NCI-H2081 treated with DMSO at 0.1 percent for 48 hours (cell line): ENCODE measurements around the gene RPL10.

ENCODE experiments used
- DNase-seq: peaks from one replicate; lab custom pipeline; 2025; lab: John Stamatoyannopoulos, UW

Gene RPL10

DNA sequence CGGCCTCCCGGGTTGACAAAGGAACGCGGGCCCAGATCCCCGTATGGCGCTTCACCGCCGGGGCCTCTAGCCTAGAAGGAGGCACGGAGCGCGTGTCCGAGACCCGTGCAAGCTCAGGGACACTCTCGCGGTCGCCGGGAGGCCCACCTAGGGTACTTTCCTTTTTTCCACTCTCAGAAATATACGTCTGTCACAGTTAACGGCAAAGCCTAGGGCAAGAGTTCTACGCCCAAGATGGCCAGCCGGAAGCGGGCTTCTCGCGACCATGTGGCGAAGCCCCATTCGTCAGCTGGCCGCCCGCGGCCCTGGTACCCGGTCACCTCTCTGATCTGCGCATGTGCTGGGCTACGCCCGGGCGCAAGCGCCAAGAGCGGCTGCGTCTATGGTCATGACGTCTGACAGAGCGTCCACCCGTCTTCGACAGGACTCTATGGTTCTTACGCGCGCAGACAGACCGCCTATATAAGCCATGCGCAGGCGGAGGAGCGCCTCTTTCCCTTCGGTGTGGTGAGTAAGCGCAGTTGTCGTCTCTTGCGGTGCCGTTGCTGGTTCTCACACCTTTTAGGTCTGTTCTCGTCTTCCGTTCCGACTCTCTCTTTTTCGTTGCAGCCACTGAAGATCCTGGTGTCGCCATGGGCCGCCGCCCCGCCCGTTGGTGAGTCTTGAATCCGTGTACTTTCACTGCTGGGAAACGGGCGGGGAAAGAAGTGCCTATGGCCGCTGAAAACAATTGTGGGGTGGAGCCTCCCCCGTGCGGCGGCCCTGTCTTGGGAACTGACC lies at the start of gene RPL10:
Gene RPL10, plus strand, starts transcription at position 490 of the 780 bp plus-strand sequence. Its CDS starts 143 bp downstream, at position 633.
- DNase-seq: peak; percentile 35

DNA sequence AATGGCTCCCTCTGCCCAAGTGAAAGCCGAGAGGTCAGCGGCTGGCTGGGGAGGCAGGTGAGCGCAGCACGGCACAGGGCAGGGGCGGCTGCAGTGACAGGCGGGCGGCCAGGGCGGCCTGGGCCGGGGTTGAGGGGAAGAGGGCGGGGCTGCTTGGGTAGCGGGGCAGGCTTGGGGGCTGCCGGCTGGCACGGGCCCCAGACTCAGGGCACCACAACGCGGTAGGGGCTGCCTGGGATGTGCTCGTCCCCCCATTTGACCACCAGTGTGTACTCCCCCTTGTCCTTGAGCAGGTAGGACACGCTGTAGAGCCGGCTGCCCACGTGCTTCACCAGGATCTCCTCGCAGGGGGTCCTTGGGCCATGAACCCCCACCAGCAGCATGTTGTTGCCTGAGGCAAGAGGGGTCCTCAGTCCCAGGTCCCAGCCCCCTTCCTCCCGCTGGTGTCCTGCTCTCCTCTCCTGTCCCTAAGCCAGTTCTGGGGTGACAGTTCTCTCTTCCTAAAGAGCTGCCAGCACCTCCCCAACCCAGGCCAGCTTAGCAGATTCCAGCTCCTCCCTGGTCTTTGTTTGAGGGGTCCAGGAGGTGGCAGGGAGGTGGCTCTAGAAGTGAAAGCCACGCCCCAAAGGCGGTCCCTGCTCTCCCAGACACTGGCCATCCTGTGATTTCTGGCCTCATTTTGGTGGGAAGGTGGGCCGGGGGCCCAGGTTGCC lies 49.4 kb upstream of the RPL10 start:
- DNase-seq: no peak

DNA sequence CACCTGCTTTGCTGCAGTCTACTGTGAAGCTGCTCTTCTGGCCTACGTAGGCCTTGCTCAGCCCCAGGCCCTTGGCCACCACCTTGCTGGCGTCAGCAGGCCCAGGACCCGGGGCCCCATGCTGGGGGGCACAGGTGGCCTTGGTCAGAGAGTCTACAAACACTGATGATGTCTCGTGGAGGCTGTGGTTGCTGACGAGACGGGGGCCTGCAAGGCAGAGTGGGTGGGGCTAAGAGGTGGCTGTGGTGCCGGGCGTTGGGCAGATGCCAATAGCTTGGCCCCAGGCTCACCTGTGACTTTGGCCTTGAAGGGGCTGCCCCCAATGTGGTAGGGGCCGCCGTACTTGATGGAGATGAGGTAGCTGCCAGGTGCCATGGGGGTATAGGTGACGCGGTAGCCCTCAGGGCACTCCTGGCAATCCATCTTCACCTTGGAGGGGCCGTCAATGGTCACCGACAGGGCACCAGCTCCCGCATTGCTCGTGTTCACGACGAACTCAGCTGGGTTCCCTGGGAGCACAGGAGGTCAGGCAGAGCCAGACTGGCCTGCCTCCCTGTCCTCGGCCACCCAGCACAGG lies 48.7 kb upstream of the RPL10 start:
- DNase-seq: no peak

DNA sequence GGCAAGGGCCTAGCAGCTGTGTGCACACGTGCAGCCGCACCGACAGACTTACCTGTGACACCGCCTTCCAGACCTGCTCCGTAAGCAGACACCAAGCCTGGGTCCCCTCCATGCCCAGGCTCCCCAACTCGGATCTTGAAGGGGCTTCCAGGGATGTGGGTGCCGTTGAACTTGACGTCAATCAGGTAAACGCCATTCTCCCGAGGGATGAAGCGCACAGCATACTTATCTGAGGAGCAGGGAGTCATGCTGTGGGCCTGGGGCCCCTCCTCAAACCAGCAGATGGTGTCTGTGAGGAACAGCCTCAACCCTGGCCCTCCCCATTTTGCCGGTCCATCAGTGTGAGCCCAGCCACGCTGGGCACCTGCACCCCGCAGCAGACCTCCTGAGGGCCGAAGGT lies 48.2 kb upstream of the RPL10 start:
- DNase-seq: no peak

DNA sequence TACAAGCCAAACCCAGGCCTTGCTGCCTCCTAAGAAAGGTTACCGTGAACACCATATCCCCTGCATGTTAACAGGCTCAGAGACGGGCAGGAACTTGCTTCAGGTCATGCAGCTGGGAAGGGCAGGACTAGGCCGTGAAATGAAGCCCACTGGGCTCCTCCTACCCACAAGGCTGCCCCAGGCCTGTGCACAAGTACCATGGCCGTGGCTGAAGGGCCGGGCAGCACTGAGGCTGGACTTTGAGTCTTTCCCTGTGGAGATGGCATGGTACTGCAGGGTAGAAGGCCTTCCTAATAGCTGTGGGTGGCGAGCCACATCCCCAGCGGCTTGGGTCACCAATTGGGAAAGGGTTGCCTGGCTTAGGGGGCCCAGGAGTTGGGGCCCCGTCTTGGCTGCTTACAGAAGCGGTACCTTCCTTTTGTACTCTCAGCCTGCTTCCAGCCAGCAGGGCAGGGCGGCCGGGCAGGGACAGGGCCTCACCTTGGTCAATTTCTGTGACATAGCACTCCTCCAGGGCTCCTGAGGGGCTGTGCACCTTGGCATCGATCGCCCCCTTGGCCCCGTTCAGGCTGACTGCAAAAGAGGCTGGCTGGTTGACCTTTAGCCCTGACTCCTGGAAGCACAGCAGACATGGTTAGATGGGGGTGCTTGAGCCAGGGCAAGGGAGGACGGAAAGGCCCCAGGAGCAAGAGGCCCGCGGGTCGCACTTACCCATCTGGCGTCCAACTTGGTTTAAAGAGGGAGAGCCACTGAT lies 47.6 kb upstream of the RPL10 start:
- DNase-seq: no peak

DNA sequence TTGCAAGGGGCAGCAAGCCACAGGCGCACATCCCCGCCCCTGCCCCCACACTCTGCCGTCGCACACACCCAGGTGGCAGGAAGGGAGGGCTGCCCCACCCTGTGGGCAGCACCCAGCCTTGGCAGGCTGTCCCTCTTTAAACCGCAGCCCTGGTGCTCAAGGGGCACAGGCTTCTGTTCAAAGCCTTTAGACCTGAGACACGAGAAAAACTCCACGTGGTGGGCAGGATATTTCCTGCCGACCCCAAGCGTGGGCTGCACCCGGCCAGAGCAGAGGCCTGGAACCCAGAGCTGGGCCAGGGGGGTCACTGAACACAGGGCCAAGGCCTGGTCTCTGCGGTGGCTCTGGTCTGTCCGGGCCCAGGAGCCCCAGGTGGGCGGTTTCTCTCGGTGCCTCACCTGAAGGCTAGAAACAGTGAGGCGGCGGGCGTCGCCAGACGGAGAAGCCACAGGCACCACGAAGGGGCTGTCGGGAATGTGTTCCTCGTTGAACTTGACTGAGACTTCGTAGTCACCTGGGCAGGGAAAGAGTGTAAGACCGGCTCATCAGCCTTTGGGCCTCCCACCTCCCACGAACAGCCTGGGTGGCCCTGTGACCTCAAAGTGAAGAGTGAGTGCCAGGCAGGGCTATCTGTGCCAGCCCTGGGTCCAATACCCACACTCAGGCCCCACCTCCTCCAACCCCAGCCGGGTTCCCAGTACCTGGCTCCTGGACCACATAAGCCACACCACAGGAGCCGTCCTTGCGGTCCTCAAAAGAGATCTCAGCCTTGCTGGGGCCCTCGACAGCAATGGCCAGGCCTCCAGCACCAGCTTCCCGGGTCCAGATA lies 46.8 kb upstream of the RPL10 start:
- DNase-seq: no peak

DNA sequence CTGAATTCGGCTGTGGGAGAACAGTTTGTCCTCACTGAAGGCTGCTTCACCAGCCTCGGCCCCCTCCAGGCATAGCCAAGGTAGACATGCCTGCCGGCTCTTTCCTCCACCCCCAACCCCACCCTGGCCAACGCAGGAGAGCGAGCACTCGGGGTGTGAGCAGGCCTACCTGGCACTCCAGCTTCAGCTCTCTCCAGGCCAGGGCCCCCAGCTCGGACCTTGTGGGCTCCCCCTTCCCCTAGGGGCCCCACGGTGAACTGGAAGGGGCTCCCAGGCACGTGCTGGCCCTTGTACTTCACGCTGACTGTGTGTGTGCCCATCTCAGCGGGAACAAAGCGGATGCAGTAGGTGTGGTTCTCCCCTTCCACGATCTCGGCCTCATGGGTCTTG lies 46.2 kb upstream of the RPL10 start:
- DNase-seq: no peak

DNA sequence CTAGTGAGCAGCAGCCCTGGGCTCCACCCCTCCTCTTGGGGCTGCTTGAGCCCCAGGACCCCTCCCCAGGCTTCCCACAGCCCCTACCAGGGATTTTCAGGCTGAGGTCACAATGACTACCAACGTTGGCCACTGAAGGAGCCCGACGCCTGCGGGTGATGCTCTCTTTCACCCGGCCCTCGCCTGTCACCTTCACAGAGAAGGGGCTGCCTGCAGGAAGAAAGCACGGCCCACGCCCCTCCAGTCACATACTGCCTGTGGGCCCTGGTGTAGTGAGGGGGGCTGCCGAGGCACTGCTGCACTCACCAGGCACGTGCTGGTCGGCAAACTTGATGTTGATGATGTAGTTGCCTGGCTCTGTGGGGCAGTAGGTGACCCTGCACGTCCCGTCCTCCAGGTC lies 45.7 kb upstream of the RPL10 start:
- no peak for DNase-seq

DNA sequence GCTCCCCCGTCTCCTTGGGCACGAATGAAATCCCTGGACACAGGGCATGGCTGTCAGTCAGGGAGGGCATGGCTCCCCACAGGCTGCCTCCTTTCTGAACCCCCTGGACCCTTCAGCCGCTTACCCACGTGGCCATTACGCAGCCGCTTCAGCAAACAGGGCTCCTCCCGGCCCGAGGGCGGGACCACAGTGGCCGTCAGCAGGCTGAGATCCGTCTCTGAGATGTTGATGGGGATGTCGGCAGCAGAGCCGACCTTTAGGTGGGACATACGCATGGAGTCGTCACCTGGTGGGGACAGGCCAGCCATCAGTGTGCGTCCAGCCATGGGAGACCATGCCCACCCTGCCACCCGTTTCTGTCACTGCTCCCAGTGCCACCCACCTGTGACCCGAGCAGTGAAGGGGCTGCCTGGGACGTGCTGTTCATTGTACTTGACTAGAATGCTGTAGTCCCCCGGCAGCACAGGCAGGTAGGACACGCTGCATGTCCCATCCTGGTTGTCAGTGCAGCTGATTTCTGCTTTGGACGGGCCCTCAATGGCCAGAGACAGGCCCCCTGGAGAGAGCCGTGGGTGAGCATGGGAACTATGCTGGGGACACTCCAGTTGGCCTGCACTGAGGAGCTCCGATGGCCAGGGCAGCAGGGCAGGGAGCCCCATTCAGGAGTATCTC lies 44.9 kb upstream of the RPL10 start:
- no peak for DNase-seq

DNA sequence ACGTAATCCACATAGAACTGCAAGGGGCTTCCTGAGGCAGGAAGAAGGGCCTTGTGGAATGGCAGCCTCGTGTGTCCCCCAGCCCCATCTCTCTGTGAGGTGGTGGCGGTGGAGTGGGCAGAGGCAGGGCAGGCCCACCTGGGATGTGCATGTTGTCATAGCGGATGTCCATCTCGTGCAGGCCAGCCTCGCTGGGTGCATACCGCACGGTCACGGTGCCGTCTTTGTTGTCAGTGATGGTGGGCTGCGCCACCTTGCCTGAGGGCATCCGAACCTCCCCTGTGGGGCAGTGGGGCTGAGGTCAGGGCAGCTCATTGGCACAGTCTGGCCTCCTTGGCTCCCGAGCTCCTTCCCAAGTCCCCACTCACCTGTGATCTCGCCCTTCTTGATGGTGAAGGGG lies 44.2 kb upstream of the RPL10 start:
- no peak for DNase-seq

DNA sequence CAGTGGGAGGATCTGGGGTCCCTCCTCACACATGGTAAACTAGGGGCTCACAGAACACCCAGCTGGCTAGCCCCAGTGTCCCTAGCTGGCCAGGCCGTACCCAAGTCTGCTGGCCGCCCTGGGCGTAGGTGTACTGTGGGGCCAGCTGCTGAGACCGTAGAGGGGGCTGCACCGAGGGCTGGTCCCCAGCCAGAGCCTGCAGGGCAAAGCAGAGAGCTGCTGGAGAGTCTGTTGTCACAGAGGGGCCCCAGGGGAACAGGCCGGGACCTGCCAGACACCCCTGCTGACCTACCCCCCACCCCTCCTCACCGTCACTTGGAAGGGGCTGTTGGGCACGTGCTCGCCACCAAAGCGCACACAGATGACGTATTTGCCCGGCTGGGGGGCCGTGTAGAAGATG lies 43.7 kb upstream of the RPL10 start:
- no peak for DNase-seq

DNA sequence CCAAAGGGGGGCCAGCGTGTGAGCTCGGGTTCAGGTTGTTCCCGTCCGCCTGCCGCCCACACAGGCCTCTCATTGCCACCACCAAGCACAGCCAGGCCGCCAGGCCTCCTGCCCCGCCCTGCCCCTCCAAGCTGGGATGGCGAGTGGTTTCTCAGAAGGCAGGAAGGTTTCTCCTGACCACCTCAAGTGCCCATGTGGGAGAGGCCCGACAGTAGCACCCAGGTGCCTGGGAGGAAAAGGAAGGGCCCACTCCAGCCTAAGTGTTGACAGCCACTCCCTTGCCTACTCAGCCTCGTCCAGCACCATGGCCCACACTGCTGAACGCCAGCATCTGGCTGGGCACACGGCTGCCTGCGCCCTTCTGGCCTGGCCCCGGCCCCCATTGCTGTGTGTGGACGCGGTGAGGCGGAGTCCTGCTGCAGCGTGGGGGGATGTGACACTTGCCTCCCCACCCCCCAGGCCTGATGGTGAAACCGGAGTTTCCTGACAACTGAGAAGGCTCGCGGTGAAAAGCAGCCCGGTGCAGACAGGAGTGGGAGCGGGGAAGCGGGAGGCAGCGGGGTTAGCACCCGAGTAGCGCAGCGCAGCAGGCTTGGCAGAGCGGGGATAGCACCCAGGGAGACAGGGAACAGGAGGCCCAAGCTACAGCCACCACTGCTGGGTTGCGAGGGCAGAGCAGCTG lies 42.9 kb upstream of the RPL10 start:
- no peak for DNase-seq

DNA sequence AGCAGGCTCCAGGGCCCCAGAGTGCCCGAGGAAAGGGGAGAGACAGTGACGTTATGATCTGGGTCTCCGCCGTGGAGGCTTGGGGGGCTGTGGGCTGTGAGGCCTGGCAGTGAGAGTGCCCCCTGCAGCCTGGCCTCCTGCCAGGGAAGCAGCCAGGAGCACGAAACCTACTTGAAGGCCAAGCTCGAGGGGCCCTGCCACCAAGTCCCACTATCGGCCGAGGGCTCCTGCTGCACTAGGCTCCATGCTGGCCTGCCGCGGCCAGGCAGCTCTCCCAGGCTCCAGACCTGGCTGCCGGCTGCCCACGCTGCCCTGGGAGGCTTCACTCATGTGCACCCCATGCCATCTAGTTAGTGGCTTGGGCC lies 42.4 kb upstream of the RPL10 start:
- no peak for DNase-seq

DNA sequence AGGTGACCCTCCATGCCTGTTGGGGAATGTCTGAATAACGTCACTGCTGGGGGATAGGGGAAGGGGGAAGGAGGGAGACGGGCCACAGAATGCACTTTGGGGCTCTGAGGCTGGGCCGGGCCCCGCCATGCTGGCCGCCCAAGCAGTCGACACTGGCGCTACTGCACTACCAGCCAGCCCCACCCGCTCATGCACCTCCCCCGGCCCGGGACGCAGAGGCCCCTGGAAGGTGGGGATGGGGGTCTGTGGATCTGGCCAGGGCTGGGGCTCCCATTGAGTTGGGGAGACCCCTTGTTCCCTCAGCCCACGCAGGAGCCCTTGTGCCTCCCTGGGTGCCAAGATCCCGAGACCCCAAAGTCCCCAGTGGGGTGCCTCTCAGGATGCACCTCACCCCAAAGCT lies 41.6 kb upstream of the RPL10 start:
- no peak for DNase-seq

DNA sequence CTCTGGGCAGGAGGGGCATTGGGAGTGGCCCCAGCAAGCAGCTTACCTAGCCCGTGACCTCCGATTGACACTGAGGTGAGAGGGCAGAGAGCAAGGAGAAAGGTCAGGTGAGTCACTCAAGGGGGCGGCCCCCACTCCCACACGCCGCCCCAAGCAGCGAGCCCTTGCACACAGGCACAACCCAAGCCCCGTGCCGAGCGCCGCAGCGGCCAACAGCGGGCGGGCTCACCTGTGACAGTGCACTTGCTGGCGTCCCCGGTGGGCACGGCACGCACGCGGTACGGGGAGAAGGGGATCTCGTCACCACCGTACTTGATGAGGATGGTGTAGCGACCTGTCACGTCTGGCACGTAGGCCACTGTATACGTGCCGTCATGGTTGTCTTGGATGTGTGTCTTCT lies 41.0 kb upstream of the RPL10 start:
- no peak for DNase-seq

DNA sequence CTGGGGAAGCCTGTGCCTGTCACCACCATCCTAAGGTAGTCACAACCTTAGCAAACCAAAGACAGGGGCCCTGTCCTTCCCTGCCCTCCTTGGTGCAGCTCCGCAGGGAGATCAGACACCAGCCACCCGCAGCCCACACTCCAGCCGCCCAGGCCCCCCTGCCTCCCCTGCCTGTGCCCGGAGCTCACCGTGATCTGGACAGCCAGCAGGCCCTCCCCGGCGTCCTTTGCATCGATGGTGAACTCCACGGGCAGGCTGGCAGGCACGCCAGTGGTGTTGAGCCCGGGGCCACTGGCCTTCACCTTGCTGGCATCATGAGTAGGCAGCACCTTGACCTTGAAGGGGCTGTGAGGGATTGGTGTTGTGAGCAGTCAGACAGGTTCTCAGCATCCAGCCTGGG lies 40.2 kb upstream of the RPL10 start:
- DNase-seq: no peak

DNA sequence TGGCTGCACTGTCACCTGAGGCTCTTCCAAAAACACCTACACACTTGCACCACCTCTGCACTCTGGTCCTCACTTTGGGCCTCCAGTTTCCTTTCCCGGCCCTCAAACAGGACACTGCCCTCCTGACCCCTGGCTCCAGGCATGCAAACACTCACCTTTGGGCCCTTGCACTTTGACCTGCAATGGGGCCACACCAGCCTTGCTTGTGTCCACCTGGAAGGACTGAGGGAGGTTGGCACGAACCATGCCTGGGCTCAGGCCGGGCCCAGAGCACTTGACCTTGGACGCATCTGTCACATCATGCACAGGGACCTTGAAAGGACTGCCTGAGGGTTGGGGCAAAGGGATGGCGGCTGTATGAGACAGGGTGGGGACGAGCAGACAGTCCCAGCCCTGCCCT lies 39.3 kb upstream of the RPL10 start:
- no peak for DNase-seq

DNA sequence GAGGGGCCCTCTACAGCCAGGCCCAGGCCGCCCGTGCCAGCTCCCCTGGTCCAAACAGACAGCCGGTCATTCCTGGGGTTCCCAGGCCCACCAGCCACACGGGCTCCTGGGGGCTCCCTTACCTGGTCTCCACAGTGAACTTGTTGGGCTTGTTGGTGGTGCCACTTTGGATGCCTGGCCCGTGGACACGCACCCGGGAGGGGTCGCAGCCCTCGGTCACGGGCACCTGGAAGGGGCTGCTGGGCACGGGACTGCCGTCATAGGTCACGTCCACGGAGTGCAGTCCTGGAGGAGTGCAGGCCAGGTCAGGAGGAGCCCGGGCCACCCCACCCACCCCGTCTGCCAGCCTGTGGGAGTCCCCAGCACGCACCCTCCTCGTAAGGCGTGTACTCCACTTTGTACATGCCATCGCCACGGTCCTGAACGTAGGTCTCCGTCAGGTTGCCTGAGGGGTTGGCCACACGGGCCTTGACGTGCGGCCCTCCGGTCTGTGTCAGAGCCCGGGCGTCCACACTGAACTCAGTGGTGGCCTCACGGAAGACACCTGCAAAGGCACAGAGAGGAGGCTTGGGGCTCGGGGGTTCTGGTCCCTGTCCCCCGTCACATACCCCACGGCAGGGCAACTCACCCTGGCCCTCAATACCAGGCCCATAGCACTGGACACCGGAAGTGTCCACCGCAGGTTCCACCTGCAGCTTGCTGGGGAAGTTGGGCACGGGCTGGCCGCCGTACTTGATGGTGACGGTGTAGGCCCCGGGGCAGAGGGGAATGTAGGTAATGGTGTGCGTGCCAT lies 38.6 kb upstream of the RPL10 start:
- no peak for DNase-seq

DNA sequence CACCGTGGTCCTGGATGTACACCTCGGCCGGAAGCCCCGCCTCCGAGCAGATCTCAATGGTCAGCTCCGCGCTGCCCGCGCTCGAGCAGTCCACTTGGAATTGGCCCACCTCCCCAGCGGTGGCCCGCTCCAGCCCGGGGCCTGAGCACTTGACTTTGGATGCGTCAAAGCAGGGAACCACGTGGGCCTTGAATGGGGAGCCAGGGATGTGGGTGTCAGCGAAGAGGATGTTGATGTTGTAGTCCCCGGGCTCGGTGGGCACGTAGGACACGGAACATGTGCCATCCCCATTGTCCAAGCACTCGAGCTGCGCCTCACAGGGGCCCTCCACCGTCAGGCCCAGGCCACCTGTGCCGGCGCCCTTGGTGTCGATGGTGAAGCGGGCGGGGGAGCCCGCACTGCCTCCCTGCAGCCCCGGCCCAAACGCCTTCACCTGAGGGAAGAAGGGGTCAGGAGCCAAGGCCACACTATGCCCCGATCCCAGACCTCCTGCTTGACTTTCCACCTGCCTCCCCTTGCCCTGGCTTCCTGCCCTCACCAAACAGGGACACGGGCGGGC lies 37.9 kb upstream of the RPL10 start:
- no peak for DNase-seq
